HG02970 (cell line): ENCODE results near the gene PIAS4.

ENCODE experiments used
- ATAC-seq: cut with Tn5 transposase; IDR thresholded peaks from one replicate; pipeline ENCODE4 v1.9.1; 2021; ENCODE audit warnings: mild to moderate bottlenecking, moderate library complexity, moderate number of reproducible peaks; ENCODE audit not compliant: unreplicated experiment, low FRiP score

Gene PIAS4

GRCh38 chr19:4018775-4019504 lies 11.4 kb downstream of the PIAS4 start:
- no peak for ATAC-seq

- ATAC-seq = no peak
These were observed 12.0 kb downstream of the PIAS4 start for GRCh38 chr19:4019578-4019977.

GRCh38 chr19:4023600-4024398 lies 16.3 kb downstream of the PIAS4 start:
- no peak for ATAC-seq

GRCh38 chr19:4025317-4025716 lies 17.8 kb downstream of the PIAS4 start:
- no peak for ATAC-seq

GRCh38 chr19:4027146-4027545 lies 19.6 kb downstream of the PIAS4 start:
- ATAC-seq = no peak

- no peak for ATAC-seq
These were observed 21.1 kb downstream of the PIAS4 start for GRCh38 chr19:4028334-4029246.

- ATAC-seq = no peak
These were observed 21.7 kb downstream of the PIAS4 start for GRCh38 chr19:4029247-4029614.

GRCh38 chr19:4030552-4030951 lies 23.0 kb downstream of the PIAS4 start:
- no peak for ATAC-seq

- no peak for ATAC-seq
These were observed 23.4 kb downstream of the PIAS4 start for GRCh38 chr19:4030981-4031380.

GRCh38 chr19:4031420-4031819 lies 23.9 kb downstream of the PIAS4 start:
- ATAC-seq = no peak

GRCh38 chr19:4032436-4032835 lies 24.9 kb downstream of the PIAS4 start:
- ATAC-seq = no peak

GRCh38 chr19:4033028-4033956 lies 25.8 kb downstream of the PIAS4 start:
- no peak for ATAC-seq

- ATAC-seq = no peak
These were observed 26.8 kb downstream of the PIAS4 start for GRCh38 chr19:4034048-4035017.

- ATAC-seq = no peak
These were observed 27.6 kb downstream of the PIAS4 start for GRCh38 chr19:4035018-4035566.

- no peak for ATAC-seq
These were observed 28.0 kb downstream of the PIAS4 start for GRCh38 chr19:4035582-4035981.

- no peak for ATAC-seq
These were observed 29.2 kb downstream of the PIAS4 start for GRCh38 chr19:4036576-4037300.

GRCh38 chr19:4037301-4037949 lies 29.9 kb downstream of the PIAS4 start:
- no peak for ATAC-seq
